K562 (cell line): Measurements from ENCODE around the gene TRAF7. TPM values are rescaled to one million over a fixed set of nuclear protein-coding genes. Genes with fewer than 3 reads are reported as not detected.
A peak's percentile ranks its signal among the peaks of the same experiment; 100 is the strongest.

Source experiments
- ATAC-seq: fragments of 200-7000 bp; cut with Tn5 transposase; 3 replicates; pipeline ENCODE4 v1.9.1; 2020; ENCODE audit warnings: moderate library complexity
- BruUV-seq: library from RNA; stranded (reverse); fragments of 400-500 nt; replicated peaks from 2 replicates; lab custom pipeline; 2021; lab: Mats Ljungman, UMichigan
- CTCF ChIA-PET: fragments of 300-600 bp; formaldehyde crosslinking; extraction: SDS; loops from one replicate; lab custom pipeline; 2021; ENCODE audit warnings: low intra/inter-chr PET ratio; lab: Yijun Ruan, JAX
- POLR2A ChIA-PET: fragments of 300-600, 350-650 bp; sonication (Branson Sonifier 250); formaldehyde crosslinking; extraction: SDS; loops from one replicate; lab custom pipeline; 2021; ENCODE audit warnings: antibody characterized with exemption, inconsistent platforms; lab: Yijun Ruan, JAX
- DNase-seq, 4 experiments: peaks; one replicate each; pipeline versions ENCODE4 v3.0.0 to v3.0.0-alpha.2; 2011 to 2018; ENCODE audit warnings: low spot score in 3 of 4, mixed read lengths in 3 of 4; ENCODE audit errors: extremely low read depth in 1 of 4
- FAIRE-seq: peaks from 2 replicates; lab custom pipeline; 2011; peaks lifted over from hg19 to GRCh38; lab: Jason Lieb, UNC
- H2AFZ ChIP-seq: 2 replicates; pipeline ENCODE4 v1.6.0; 2011; ENCODE audit warnings: low read depth, low read length, control low read depth, inconsistent platforms
- H3K27ac ChIP-seq: fragments of 200-600 bp; 3 replicates; pipeline ENCODE4 v1.8.0; 2011; ENCODE audit warnings: low read depth, mild to moderate bottlenecking, control low read depth, inconsistent platforms, low read length, moderate library complexity, mixed read lengths; ENCODE audit errors: extremely low read depth
- H3K27me3 ChIP-seq, 2 experiments: fragments of 300-600 bp in 1 of 2; 2 replicates in 1 of 2; 3 replicates in 1 of 2; pipeline versions ENCODE4 v1.6.0 to v1.8.0; 2011; ENCODE audit warnings: inconsistent platforms in 2 of 2, low read length in 2 of 2, mild to moderate bottlenecking in 1 of 2, mixed read lengths in 1 of 2, moderate library complexity in 1 of 2; ENCODE audit not compliant: control insufficient read depth in 2 of 2, insufficient read depth in 2 of 2
- H3K36me3 ChIP-seq: fragments of 300-600 bp; 3 replicates; pipeline ENCODE4 v1.8.0; 2011; ENCODE audit warnings: mild to moderate bottlenecking, low read length, inconsistent platforms; ENCODE audit not compliant: control insufficient read depth, insufficient read depth
- H3K4me1 ChIP-seq, 2 experiments: fragments of 200-600 bp in 1 of 2; replicated peaks in 1 of 2; 2 replicates in 1 of 2; 3 replicates in 1 of 2; pipeline versions ENCODE4 v1.5.1 to v1.8.0; 2011; ENCODE audit warnings: inconsistent platforms in 2 of 2, low read length in 2 of 2, mild to moderate bottlenecking in 1 of 2, mixed read lengths in 1 of 2, moderate library complexity in 1 of 2; ENCODE audit not compliant: control insufficient read depth in 2 of 2, insufficient read depth in 2 of 2
- H3K4me2 ChIP-seq: 2 replicates; pipeline ENCODE4 v1.6.1; 2011; ENCODE audit warnings: low read length, control low read depth, inconsistent platforms, mixed read lengths; ENCODE audit not compliant: insufficient read depth
- H3K4me3 ChIP-seq: fragments of 200-600 bp; sonication (generic), shearing (Covaris generic); 2 replicates; pipeline ENCODE4 v1.5.1; 2016; ENCODE audit warnings: control low read depth, inconsistent platforms
- H3K79me2 ChIP-seq: fragments of 200-600 bp; 3 replicates; pipeline ENCODE4 v1.8.0; 2011; ENCODE audit warnings: low read length, inconsistent platforms; ENCODE audit not compliant: control insufficient read depth, insufficient read depth
- H3K9ac ChIP-seq, 2 experiments: 2 replicates each; pipeline versions ENCODE4 v1.6.0 to v1.6.1; 2011; ENCODE audit warnings: low read depth in 2 of 2, low read length in 2 of 2, control low read depth in 1 of 2, inconsistent platforms in 1 of 2, mild to moderate bottlenecking in 1 of 2, mixed read lengths in 1 of 2; ENCODE audit not compliant: insufficient read depth in 1 of 2
- H3K9me1 ChIP-seq: one replicate; pipeline ENCODE4 v1.6.0; 2011; ENCODE audit warnings: inconsistent platforms, mild to moderate bottlenecking, low read length, moderate library complexity; ENCODE audit not compliant: control insufficient read depth, insufficient read depth
- H3K9me3 ChIP-seq: replicated peaks from 2 replicates; pipeline ENCODE4 v1.5.1; 2011; ENCODE audit warnings: low read depth, low read length, inconsistent platforms; ENCODE audit not compliant: control insufficient read depth, insufficient read depth
- H4K20me1 ChIP-seq: replicated peaks from 2 replicates; pipeline ENCODE4 v1.6.1; 2011; ENCODE audit warnings: low read length, inconsistent platforms, mixed read lengths; ENCODE audit not compliant: control insufficient read depth, insufficient read depth
- CBFB ChIP-seq: sonication (generic); formaldehyde crosslinking; IDR thresholded peaks from 2 replicates; pipeline ENCODE4 v1.4.0; 2020; ENCODE audit warnings: mild to moderate bottlenecking, missing genetic modification reagents
- LEF1 ChIP-seq: fragments of 450-650 bp; IDR thresholded peaks from 2 replicates; pipeline ENCODE4 v1.6.1; 2016; ENCODE audit warnings: mild to moderate bottlenecking
- WGBS: fragments of 100-300 bp; shearing (Covaris generic); methylation state at CpG from one replicate; pipeline ENCODE4 v1.1.6; 2016; ENCODE audit warnings: low coverage, mixed read lengths; ENCODE audit not compliant: insufficient coverage; ENCODE audit errors: missing lambda C conversion rate; 5-methylcytosine and 5-hydroxymethylcytosine counted together
- in situ Hi-C: fragments of 300-500 bp; cut with MboI; formaldehyde crosslinking; loops from 4 replicates; pipeline ENCODE4 v1.15.0; 2018; ENCODE audit warnings: inconsistent platforms, mixed read lengths
- intact Hi-C: fragments of 100-400 bp; cut with micrococcal nuclease; formaldehyde crosslinking; loops from 2 replicates; pipeline ENCODE4 v1.14.2; 2022
- polyA plus RNA-seq, 8 experiments: library from polyadenylated mRNA; depleted of rRNA in 4 of 8; stranded (reverse) in 5 of 8; unstranded in 3 of 8; fragments of >200 nt; fragmentation: Nextera tagmentation in 2 of 8; fragmentation: Illumina TruSeq in 1 of 8; extraction: Ambion mirVana in 2 of 8; extraction: Trizol in 1 of 8; gene quantifications; 2 replicates each; pipeline versions ENCODE4 v1.2.1 to v1.2.3, GENCODE V29; 2011 to 2014; ENCODE audit warnings: inconsistent platforms in 1 of 8, missing spikeins in 1 of 8
- total RNA-seq, 7 experiments: library from RNA; depleted of rRNA in 6 of 7; stranded (reverse); fragments of >200 nt in 6 of 7; fragmentation: Illumina TruSeq in 2 of 7; extraction: Trizol in 2 of 7; gene quantifications; 2 replicates each; pipeline versions ENCODE4 v1.2.1 to v1.2.3, GENCODE V29; 2011 to 2021; ENCODE audit warnings: low replicate concordance in 1 of 7
- TF ChIP-seq, protein P1 (sequence below), 3 experiments: fragments of 200-800 bp in 1 of 3; sonication (Bioruptor generic) in 1 of 3; sonication (generic) in 1 of 3; formaldehyde crosslinking in 1 of 3; IDR thresholded peaks; 2 replicates each; pipeline versions ENCODE4 v1.6.1 to v1.8.0; 2016 to 2022; ENCODE audit warnings: mild to moderate bottlenecking in 2 of 3, missing compliant biosample characterization in 2 of 3, missing genetic modification characterization in 2 of 3, missing genetic modification reagents in 1 of 3

TRAF7 gene
- total and polyA plus RNA-seq, 9 of the 15 experiments (the other 6 are each of a cell fraction or from before 2014, with no cell fraction given) = 1.1 to 113 (median 41.6) TPM

DNA sequence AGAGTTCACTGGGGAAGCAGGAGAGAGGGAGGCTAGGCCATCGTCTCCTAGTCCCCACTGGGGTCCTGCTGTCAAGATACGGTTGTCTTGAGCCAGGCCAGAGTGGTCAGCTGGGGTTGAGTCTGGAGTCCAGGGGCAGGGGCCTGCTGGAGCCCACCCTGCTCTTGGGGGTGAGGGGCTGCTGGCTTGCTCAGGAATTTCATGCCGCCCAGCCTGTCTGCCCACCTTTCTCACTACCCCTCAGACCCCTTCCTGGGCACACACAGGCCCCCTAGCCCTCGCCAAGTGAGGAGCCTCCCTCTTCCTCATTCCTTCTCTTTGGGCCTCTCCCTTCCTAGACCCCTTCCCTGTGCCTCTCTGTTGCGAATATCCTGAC lies 1.3 kb downstream of the TRAF7 start:
- DNase-seq (no peak), FAIRE-seq (no peak), ATAC-seq (no peak)
- Histone ChIP-seq H3K27me3 (no peaks in the 10 kb centered on the region), H3K9me3 (no peaks in the 10 kb centered on the region; the same call in 1 of the 2 replicates), H3K36me3 (peaks cover 57% of the 10 kb centered on the region), H3K79me2 (peaks cover 93% of the 10 kb centered on the region), H3K9ac (peak overlapping the region; percentile 91 to 99), H3K4me1 (peaks cover 9 to 62% of the 10 kb centered on the region in 2 experiments; a peak in 4 of 5 replicates), H2AFZ (no peak overlapping the region), H3K4me2 (peak overlapping the region; percentile 94), H3K27ac (peak overlapping the region; percentile 78; the same call in 1 of the 3 replicates), H3K4me3 (peak overlapping the region; percentile 55; the same call in 1 of the 2 replicates), H3K9me1 (peaks cover 7% of the 10 kb centered on the region), H4K20me1 (peaks cover 39% of the 10 kb centered on the region)
- 42% methylated on average over 4 of the region's 5 CpGs for WGBS
- in situ Hi-C loops = no loop called here
- CTCF ChIA-PET = no interaction called here
- intact Hi-C loops = no loop called here
- TSS peak; percentile 70 for BruUV-seq
- POLR2A ChIA-PET = interaction anchor here (1.0 kb wide), 1 partner anchor 15 kb away, joined by 3 read pairs; no protein-coding TSS in a partner anchor
- TF ChIP-seq CBFB (CRISPR knock-in tag) = peak; percentile 63; the same call in 1 of the 2 replicates
- TF ChIP-seq, protein P1, sequence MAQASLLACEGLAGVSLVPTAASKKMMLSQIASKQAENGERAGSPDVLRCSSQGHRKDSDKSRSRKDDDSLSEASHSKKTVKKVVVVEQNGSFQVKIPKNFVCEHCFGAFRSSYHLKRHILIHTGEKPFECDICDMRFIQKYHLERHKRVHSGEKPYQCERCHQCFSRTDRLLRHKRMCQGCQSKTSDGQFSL (CRISPR knock-in tag; IDR thresholded peaks at IDR 0.05) = 0 out of 2 replicates have a peak, but pooled peaks have one; percentile 23
- TF ChIP-seq, protein P1 (tag; IDR thresholded peaks at IDR 0.05) = no peak
- TF ChIP-seq LEF1 = no peak
